ENCODE measurements around the gene MAEA.

DNA sequence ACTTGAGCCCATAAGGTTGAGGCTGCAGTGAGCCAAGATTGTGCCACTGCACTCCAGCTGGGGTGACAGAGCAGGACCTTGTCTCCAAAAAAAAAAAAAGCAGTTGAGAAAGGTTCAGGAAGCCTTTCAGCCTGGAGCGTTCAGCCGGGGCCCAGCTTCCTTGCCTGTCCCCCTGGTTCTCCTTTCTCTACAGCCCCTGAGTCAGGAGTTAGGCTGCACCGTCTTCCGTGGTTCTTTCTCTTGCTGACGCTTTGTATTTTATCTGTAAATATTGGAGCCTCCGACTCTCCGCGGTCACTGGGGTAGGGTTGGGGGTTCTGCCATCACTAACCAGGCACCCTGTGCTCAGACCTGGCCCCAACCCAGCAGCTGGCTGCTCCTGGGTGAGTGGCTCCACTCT, 43.6 kb downstream of the MAEA start:
- TF ChIP-seq CCAR2 (IDR thresholded peaks at IDR 0.05; ENCODE audit: low read depth, low read length) (no peak), TEAD4 (IDR thresholded peaks at IDR 0.05; ENCODE audit: low read length) (no peak), TEAD4 (CRISPR knock-in tag; IDR thresholded peaks at IDR 0.05; ENCODE audit: borderline replicate concordance) (no peak), EZH2 (IDR thresholded peaks at IDR 0.05; ENCODE audit: borderline replicate concordance, low read depth, low read length) (no peak), ZNF644 (tag; IDR thresholded peaks at IDR 0.05; ENCODE audit: low read depth) (no peak), EP300 (IDR thresholded peaks at IDR 0.05; ENCODE audit: low read length) (no peak), RAD21 (CRISPR knock-in tag; conservative IDR thresholded peaks at IDR 0.05 in 1 of 2, IDR thresholded peaks at IDR 0.05 in 1 of 2) (no peak), ZNF24 (IDR thresholded peaks at IDR 0.05) (no peak), SETDB1 (IDR thresholded peaks at IDR 0.05; ENCODE audit: low read length) (no peak)
- TF ChIP-seq, protein P1, sequence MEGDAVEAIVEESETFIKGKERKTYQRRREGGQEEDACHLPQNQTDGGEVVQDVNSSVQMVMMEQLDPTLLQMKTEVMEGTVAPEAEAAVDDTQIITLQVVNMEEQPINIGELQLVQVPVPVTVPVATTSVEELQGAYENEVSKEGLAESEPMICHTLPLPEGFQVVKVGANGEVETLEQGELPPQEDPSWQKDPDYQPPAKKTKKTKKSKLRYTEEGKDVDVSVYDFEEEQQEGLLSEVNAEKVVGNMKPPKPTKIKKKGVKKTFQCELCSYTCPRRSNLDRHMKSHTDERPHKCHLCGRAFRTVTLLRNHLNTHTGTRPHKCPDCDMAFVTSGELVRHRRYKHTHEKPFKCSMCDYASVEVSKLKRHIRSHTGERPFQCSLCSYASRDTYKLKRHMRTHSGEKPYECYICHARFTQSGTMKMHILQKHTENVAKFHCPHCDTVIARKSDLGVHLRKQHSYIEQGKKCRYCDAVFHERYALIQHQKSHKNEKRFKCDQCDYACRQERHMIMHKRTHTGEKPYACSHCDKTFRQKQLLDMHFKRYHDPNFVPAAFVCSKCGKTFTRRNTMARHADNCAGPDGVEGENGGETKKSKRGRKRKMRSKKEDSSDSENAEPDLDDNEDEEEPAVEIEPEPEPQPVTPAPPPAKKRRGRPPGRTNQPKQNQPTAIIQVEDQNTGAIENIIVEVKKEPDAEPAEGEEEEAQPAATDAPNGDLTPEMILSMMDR (IDR thresholded peaks at IDR 0.05 in 2 of 3, conservative IDR thresholded peaks at IDR 0.05 in 1 of 3; ENCODE audit: insufficient read depth in 2 of 3, low read depth in 1 of 3, low read length in 3 of 3), result no peak
- TF ChIP-seq, protein P2, sequence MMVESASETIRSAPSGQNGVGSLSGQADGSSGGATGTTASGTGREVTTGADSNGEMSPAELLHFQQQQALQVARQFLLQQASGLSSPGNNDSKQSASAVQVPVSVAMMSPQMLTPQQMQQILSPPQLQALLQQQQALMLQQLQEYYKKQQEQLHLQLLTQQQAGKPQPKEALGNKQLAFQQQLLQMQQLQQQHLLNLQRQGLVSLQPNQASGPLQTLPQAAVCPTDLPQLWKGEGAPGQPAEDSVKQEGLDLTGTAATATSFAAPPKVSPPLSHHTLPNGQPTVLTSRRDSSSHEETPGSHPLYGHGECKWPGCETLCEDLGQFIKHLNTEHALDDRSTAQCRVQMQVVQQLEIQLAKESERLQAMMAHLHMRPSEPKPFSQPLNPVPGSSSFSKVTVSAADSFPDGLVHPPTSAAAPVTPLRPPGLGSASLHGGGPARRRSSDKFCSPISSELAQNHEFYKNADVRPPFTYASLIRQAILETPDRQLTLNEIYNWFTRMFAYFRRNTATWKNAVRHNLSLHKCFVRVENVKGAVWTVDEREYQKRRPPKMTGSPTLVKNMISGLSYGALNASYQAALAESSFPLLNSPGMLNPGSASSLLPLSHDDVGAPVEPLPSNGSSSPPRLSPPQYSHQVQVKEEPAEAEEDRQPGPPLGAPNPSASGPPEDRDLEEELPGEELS (CRISPR knock-in tag; IDR thresholded peaks at IDR 0.05; ENCODE audit: borderline replicate concordance), result no peak
- TF ChIP-seq, protein P3, sequence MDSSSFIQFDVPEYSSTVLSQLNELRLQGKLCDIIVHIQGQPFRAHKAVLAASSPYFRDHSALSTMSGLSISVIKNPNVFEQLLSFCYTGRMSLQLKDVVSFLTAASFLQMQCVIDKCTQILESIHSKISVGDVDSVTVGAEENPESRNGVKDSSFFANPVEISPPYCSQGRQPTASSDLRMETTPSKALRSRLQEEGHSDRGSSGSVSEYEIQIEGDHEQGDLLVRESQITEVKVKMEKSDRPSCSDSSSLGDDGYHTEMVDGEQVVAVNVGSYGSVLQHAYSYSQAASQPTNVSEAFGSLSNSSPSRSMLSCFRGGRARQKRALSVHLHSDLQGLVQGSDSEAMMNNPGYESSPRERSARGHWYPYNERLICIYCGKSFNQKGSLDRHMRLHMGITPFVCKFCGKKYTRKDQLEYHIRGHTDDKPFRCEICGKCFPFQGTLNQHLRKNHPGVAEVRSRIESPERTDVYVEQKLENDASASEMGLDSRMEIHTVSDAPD (CRISPR knock-in tag; IDR thresholded peaks at IDR 0.05), result no peak
- TF ChIP-seq, protein P4, sequence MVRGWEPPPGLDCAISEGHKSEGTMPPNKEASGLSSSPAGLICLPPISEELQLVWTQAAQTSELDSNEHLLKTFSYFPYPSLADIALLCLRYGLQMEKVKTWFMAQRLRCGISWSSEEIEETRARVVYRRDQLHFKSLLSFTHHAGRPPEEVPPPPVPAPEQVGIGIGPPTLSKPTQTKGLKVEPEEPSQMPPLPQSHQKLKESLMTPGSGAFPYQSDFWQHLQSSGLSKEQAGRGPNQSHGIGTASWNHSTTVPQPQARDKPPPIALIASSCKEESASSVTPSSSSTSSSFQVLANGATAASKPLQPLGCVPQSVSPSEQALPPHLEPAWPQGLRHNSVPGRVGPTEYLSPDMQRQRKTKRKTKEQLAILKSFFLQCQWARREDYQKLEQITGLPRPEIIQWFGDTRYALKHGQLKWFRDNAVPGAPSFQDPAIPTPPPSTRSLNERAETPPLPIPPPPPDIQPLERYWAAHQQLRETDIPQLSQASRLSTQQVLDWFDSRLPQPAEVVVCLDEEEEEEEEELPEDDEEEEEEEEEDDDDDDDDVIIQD (CRISPR knock-in tag; IDR thresholded peaks at IDR 0.05), result no peak
- TF ChIP-seq, protein P5, sequence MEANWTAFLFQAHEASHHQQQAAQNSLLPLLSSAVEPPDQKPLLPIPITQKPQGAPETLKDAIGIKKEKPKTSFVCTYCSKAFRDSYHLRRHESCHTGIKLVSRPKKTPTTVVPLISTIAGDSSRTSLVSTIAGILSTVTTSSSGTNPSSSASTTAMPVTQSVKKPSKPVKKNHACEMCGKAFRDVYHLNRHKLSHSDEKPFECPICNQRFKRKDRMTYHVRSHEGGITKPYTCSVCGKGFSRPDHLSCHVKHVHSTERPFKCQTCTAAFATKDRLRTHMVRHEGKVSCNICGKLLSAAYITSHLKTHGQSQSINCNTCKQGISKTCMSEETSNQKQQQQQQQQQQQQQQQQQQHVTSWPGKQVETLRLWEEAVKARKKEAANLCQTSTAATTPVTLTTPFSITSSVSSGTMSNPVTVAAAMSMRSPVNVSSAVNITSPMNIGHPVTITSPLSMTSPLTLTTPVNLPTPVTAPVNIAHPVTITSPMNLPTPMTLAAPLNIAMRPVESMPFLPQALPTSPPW (CRISPR knock-in tag; IDR thresholded peaks at IDR 0.05), result no peak
- TF ChIP-seq, protein P6, sequence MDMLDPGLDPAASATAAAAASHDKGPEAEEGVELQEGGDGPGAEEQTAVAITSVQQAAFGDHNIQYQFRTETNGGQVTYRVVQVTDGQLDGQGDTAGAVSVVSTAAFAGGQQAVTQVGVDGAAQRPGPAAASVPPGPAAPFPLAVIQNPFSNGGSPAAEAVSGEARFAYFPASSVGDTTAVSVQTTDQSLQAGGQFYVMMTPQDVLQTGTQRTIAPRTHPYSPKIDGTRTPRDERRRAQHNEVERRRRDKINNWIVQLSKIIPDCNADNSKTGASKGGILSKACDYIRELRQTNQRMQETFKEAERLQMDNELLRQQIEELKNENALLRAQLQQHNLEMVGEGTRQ (CRISPR knock-in tag; IDR thresholded peaks at IDR 0.05), result no peak
